ENCODE data around the gene TCF4. TPM values are rescaled to one million over a fixed set of nuclear protein-coding genes. Genes with fewer than 3 reads are reported as not detected.

Gene TCF4
- total and polyA plus RNA-seq, 2 of the 13 experiments (the other 11 are each of a cell fraction or from before 2014, with no cell fraction given) = not detected

DNA sequence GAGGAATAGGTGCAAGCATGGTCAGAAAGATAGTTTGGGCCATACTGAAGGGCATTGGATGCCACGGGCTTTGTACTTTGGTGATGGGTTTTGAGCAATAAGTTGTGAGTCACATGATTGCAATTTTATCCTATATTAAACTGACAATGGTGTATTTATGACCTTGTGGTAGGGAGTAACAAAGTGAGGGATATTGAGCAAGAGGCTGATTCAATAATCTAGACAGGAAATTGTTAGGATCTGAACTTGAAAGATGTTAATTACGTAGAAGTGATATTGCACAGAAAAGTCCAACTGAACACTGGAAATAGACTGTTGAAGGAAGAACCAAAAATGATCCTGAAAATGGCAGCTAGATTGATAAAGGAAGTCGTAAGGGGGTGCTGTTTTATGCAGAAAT is 46.6 kb upstream of the TCF4 start:
- intact Hi-C loops (cut with micrococcal nuclease; ENCODE audit: unreplicated experiment) (no loop called here), in situ Hi-C loops (cut with HindIII; ENCODE audit: extremely low pct_ligation_motif_present, low pct_unique_long_range_greater_than_20kb) (no loop called here)
- no peaks in the 10 kb centered on the region for H3K36me3 ChIP-seq (replicated peaks in 1 of 2; ENCODE audit: control insufficient read depth in 1 of 2, insufficient read depth in 2 of 2, low read length in 2 of 2)
- H3K27ac ChIP-seq (ENCODE audit: extremely low read length, insufficient read depth, low read length) = no peak overlapping the region
- no peak overlapping the region for H3K4me2 ChIP-seq (ENCODE audit: low read depth, low read length)
- 30% methylated on average over 3 of the region's 3 CpGs for WGBS (ENCODE audit: low lambda C conversion rate)
- TF ChIP-seq, protein P1, sequence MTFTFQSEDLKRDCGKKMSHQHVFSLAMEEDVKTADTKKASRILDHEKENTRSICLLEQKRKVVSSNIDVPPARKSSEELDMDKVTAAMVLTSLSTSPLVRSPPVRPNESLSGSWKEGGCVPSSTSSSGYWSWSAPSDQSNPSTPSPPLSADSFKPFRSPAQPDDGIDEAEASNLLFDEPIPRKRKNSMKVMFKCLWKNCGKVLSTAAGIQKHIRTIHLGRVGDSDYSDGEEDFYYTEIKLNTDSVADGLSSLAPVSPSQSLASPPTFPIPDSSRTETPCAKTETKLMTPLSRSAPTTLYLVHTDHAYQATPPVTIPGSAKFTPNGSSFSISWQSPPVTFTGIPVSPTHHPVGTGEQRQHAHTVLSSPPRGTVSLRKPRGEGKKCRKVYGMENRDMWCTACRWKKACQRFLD (CRISPR knock-in tag; IDR thresholded peaks at IDR 0.05; ENCODE audit: borderline replicate concordance) = no peak
- no peak for TF ChIP-seq ZBTB42 (CRISPR knock-in tag; IDR thresholded peaks at IDR 0.05)
- TF ChIP-seq ZBTB20 (CRISPR knock-in tag; IDR thresholded peaks at IDR 0.05; ENCODE audit: borderline replicate concordance, low read depth) = no peak
- TF ChIP-seq ADNP (CRISPR knock-in tag; IDR thresholded peaks at IDR 0.05) = no peak
- CTCF ChIA-PET (ENCODE audit: low intra/inter-chr PET ratio, low total read pairs) = no interaction called here
- ATAC-seq = no peak
- H3K79me2 ChIP-seq (ENCODE audit: insufficient read depth, low read length) = no peaks in the 10 kb centered on the region
- H3K9ac ChIP-seq (ENCODE audit: insufficient read depth, low read depth, low read length) = no peak overlapping the region
- no peak overlapping the region for H3K4me3 ChIP-seq (replicated peaks in 1 of 3; ENCODE audit: insufficient read depth in 1 of 3, low read depth in 2 of 3, low read length in 3 of 3)
- H4K20me1 ChIP-seq (ENCODE audit: insufficient read depth, low read length) = no peaks in the 10 kb centered on the region
- POLR2A ChIA-PET = no interaction called here
- no peak for FAIRE-seq
- H2AFZ ChIP-seq (ENCODE audit: low read length) = no peak overlapping the region
- no TSS peak for BruUV-seq (replicated peaks)
- H3K4me1 ChIP-seq (ENCODE audit: insufficient read depth, low read length) = peaks cover 7% of the 10 kb centered on the region; the same call in 1 of the 2 replicates
- H3K9me3 ChIP-seq (ENCODE audit: low read length) = peaks cover 61% of the 10 kb centered on the region
- no peak for DNase-seq (ENCODE audit: low spot score)
- no peaks in the 10 kb centered on the region; a peak in 1 of 5 replicates for H3K27me3 ChIP-seq (ENCODE audit: control insufficient read depth in 1 of 2, insufficient read depth in 2 of 2, low read length in 2 of 2)

DNA sequence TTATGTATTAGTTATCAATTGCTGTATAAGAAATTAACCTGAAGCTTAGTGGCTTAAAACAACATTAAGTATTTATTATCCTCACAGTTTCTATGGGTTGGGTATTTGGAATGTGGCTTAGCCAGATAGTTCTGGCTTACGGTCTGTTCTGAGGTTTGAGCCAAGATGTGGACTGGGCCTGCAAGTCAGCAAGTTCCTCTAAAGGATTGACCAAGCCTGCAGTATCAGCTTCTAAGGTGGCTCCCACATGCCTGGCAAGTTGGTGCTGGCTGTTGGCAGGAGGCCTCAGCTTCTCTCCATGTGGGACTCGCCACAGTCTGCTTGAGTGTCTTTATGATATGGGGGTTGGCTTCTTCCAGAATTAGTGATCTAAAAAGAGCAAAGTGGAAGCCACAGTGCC is 45.0 kb upstream of the TCF4 start:
- H3K4me1 ChIP-seq (ENCODE audit: insufficient read depth, low read length) = peaks cover 7% of the 10 kb centered on the region; the same call in 1 of the 2 replicates
- ATAC-seq (no peak), DNase-seq (ENCODE audit: low spot score) (no peak), FAIRE-seq (no peak)
- no peaks in the 10 kb centered on the region; a peak in 1 of 5 replicates for H3K27me3 ChIP-seq (ENCODE audit: control insufficient read depth in 1 of 2, insufficient read depth in 2 of 2, low read length in 2 of 2)
- H3K4me3 ChIP-seq (replicated peaks in 1 of 3; ENCODE audit: insufficient read depth in 1 of 3, low read depth in 2 of 3, low read length in 3 of 3) = no peak overlapping the region
- CTCF ChIA-PET (ENCODE audit: low intra/inter-chr PET ratio, low total read pairs) = no interaction called here
- no peak overlapping the region for H3K4me2 ChIP-seq (ENCODE audit: low read depth, low read length)
- no peak overlapping the region for H3K27ac ChIP-seq (ENCODE audit: extremely low read length, insufficient read depth, low read length)
- no TSS peak for BruUV-seq (replicated peaks)
- H4K20me1 ChIP-seq (ENCODE audit: insufficient read depth, low read length) = no peaks in the 10 kb centered on the region
- in situ Hi-C loops (cut with HindIII; ENCODE audit: extremely low pct_ligation_motif_present, low pct_unique_long_range_greater_than_20kb) = no loop called here
- intact Hi-C loops (cut with micrococcal nuclease; ENCODE audit: unreplicated experiment) = no loop called here
- H3K79me2 ChIP-seq (ENCODE audit: insufficient read depth, low read length) = no peaks in the 10 kb centered on the region
- H3K9ac ChIP-seq (ENCODE audit: insufficient read depth, low read depth, low read length) = no peak overlapping the region
- no peaks in the 10 kb centered on the region for H3K36me3 ChIP-seq (replicated peaks in 1 of 2; ENCODE audit: control insufficient read depth in 1 of 2, insufficient read depth in 2 of 2, low read length in 2 of 2)
- 29% methylated on average over 1 of the region's 2 CpGs for WGBS (ENCODE audit: low lambda C conversion rate)
- H3K9me3 ChIP-seq (ENCODE audit: low read length) = peaks cover 61% of the 10 kb centered on the region
- no peak overlapping the region for H2AFZ ChIP-seq (ENCODE audit: low read length)
- POLR2A ChIA-PET = no interaction called here
- TF ChIP-seq ZNF703 (CRISPR knock-in tag; IDR thresholded peaks at IDR 0.05; ENCODE audit: borderline replicate concordance) (no peak), ZNF230 (CRISPR knock-in tag; IDR thresholded peaks at IDR 0.05) (no peak), CEBPG (CRISPR knock-in tag; IDR thresholded peaks at IDR 0.05) (no peak), NFATC3 (CRISPR knock-in tag; IDR thresholded peaks at IDR 0.05) (no peak)
- TF ChIP-seq, protein P2, sequence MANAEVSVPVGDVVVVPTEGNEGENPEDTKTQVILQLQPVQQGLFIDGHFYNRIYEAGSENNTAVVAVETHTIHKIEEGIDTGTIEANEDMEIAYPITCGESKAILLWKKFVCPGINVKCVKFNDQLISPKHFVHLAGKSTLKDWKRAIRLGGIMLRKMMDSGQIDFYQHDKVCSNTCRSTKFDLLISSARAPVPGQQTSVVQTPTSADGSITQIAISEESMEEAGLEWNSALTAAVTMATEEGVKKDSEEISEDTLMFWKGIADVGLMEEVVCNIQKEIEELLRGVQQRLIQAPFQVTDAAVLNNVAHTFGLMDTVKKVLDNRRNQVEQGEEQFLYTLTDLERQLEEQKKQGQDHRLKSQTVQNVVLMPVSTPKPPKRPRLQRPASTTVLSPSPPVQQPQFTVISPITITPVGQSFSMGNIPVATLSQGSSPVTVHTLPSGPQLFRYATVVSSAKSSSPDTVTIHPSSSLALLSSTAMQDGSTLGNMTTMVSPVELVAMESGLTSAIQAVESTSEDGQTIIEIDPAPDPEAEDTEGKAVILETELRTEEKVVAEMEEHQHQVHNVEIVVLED (CRISPR knock-in tag; IDR thresholded peaks at IDR 0.05; ENCODE audit: borderline replicate concordance) = no peak
- TF ChIP-seq, protein P3, sequence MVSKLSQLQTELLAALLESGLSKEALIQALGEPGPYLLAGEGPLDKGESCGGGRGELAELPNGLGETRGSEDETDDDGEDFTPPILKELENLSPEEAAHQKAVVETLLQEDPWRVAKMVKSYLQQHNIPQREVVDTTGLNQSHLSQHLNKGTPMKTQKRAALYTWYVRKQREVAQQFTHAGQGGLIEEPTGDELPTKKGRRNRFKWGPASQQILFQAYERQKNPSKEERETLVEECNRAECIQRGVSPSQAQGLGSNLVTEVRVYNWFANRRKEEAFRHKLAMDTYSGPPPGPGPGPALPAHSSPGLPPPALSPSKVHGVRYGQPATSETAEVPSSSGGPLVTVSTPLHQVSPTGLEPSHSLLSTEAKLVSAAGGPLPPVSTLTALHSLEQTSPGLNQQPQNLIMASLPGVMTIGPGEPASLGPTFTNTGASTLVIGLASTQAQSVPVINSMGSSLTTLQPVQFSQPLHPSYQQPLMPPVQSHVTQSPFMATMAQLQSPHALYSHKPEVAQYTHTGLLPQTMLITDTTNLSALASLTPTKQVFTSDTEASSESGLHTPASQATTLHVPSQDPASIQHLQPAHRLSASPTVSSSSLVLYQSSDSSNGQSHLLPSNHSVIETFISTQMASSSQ (IDR thresholded peaks at IDR 0.05; ENCODE audit: low read depth) = no peak
- TF ChIP-seq, protein P3 (CRISPR knock-in tag; IDR thresholded peaks at IDR 0.05; ENCODE audit: borderline replicate concordance) = no peak
- TF ChIP-seq, protein P4, sequence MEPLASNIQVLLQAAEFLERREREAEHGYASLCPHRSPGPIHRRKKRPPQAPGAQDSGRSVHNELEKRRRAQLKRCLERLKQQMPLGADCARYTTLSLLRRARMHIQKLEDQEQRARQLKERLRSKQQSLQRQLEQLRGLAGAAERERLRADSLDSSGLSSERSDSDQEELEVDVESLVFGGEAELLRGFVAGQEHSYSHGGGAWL (CRISPR knock-in tag; IDR thresholded peaks at IDR 0.05) = no peak

Data from HepG2 (cell line).